A172 (cell line): ENCODE results near the gene H2BK1. TPM values are rescaled to one million over a fixed set of nuclear protein-coding genes. Genes with fewer than 3 reads are reported as not detected.

Source experiments
- DNase-seq: peaks from one replicate; pipeline ENCODE4 v3.0.0-alpha.2; 2015; ENCODE audit warnings: low spot score
- total RNA-seq: library from RNA; depleted of rRNA; stranded (reverse); fragments of >200 nt; shearing (Covaris generic); gene quantifications from 2 replicates; pipeline ENCODE4 v1.2.3, GENCODE V29; 2014

H2BK1 gene
- total RNA-seq, 1 experiment from 2014 or later, result not detected

GRCh38 chr7:151232917-151233701, 22.8 kb upstream of the H2BK1 start:
- peak; percentile 76 for DNase-seq

GRCh38 chr7:151232091-151232916, 22.0 kb upstream of the H2BK1 start, which contains the start of gene CHPF2:
Gene CHPF2, plus strand, starts transcription at chr7:151232483. Its CDS starts 1,529 bp downstream, at chr7:151234012.
- peak; percentile 74 for DNase-seq

- DNase-seq, result no peak
Measured at GRCh38 chr7:151231080-151231479, 20.8 kb upstream of the H2BK1 start.

GRCh38 chr7:151229249-151229648, 19.0 kb upstream of the H2BK1 start:
- no peak for DNase-seq

GRCh38 chr7:151228024-151228866, 18.0 kb upstream of the H2BK1 start:
- no peak for DNase-seq

- peak; percentile 95 for DNase-seq
Measured at GRCh38 chr7:151226875-151227782, 16.8 kb upstream of the H2BK1 start, which contains the start of gene ABCF2. Gene ABCF2, minus strand, starts transcription at chr7:151227205. Its CDS starts 747 bp downstream, at chr7:151226458.

- DNase-seq, result no peak
Measured at GRCh38 chr7:151226560-151226874, 16.2 kb upstream of the H2BK1 start.

- DNase-seq, result no peak
Measured at GRCh38 chr7:151225948-151226510, 15.7 kb upstream of the H2BK1 start.

GRCh38 chr7:151223728-151224127, 13.4 kb upstream of the H2BK1 start:
- DNase-seq, result no peak

GRCh38 chr7:151218170-151218569, 7.9 kb upstream of the H2BK1 start:
- no peak for DNase-seq

GRCh38 chr7:151215396-151215795, 5.1 kb upstream of the H2BK1 start:
- no peak for DNase-seq

GRCh38 chr7:151213826-151214225, 3.5 kb upstream of the H2BK1 start:
- DNase-seq, result no peak

GRCh38 chr7:151212626-151213025, 2.3 kb upstream of the H2BK1 start:
- no peak for DNase-seq

- DNase-seq, result no peak
Measured at GRCh38 chr7:151211155-151211772, 976 bp upstream of the H2BK1 start.

GRCh38 chr7:151209588-151209987, 700 bp downstream of the H2BK1 start:
- DNase-seq, result no peak

- no peak for DNase-seq
Measured at GRCh38 chr7:151208253-151208862, 1.9 kb downstream of the H2BK1 start.

- no peak for DNase-seq
Measured at GRCh38 chr7:151207804-151208203, 2.5 kb downstream of the H2BK1 start.

- DNase-seq, result no peak
Measured at GRCh38 chr7:151207315-151207714, 3.0 kb downstream of the H2BK1 start.

GRCh38 chr7:151206914-151207313, 3.4 kb downstream of the H2BK1 start:
- DNase-seq, result peak; percentile 80

GRCh38 chr7:151205730-151206129, 4.6 kb downstream of the H2BK1 start:
- DNase-seq, result no peak
